GM18499 (cell line): ENCODE results near the gene MTHFD1L.
"Not testable (repeated sequence)": the region's sequence is repeated elsewhere in the genome, so short reads cannot be mapped to it uniquely, and the experiment has no call there.

Source experiments
- ATAC-seq: cut with Tn5 transposase; IDR thresholded peaks from one replicate; pipeline ENCODE4 v1.9.1; 2021; ENCODE audit warnings: moderate number of reproducible peaks; ENCODE audit not compliant: insufficient read depth, unreplicated experiment

The MTHFD1L gene

DNA sequence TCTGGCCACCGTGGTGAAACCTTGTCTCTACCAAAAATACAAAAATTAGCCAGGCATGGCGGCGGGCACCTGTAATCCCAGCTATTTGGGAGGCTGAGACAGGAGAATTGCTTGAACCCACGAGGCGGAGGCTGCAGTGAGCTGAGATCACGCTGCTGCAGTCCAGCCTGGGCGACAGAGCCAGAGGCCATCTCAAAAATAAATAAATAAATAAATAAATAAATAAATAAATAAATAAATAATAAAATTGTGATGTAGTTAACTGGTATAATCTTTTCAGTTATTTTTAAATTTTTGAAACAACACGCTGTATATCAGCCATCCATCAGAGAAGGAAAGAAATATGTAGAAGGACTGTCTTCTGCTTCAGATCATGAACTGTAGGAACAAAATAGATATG, 221.6 kb downstream of the MTHFD1L start:
- ATAC-seq = not testable (repeated sequence)

- no peak for ATAC-seq
These were observed 222.5 kb downstream of the MTHFD1L start for GRCh38 chr6:151087861-151088598.

GRCh38 chr6:151088599-151088935, 223.1 kb downstream of the MTHFD1L start:
- ATAC-seq = no peak

GRCh38 chr6:151088963-151089362, 223.5 kb downstream of the MTHFD1L start:
- ATAC-seq = no peak

DNA sequence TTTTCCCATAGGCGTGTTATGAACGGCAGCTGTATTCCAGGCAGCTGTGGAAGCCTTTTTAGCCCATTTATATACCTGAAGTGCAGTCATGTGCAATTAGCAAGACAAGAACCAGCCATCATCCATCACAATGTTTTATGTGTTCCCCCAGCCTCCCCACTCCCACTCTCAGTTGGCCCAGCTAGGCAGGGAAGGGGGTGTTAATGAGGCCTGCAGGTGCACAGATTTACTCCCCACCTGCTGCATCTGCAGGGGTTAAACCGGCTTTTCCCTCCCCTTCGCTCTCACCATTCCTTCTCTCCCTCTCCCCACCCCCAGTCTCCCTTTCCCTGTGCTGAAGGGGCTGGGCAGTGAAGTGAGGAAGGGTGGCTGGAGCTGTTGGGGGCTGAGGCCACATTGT, 224.5 kb downstream of the MTHFD1L start:
- ATAC-seq = no peak

DNA sequence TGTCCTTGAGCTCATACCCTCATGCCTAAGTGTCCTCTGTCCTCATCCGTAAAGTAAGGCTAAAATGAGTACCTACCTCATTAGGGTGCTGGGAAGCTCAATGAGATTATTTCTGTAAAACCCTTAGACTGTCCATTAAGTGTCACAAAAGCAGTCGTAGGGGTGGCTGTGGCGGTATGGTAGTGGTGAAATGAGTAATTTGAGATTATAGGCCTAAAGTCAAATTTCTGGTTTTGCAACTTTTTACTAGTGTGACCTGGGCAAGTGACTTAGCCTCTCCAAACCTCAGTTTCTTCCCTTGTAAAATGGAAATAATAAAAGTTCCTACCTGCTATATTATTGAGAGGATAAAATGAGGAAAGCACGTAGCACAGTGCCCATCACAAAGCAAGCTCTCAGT, 226.1 kb downstream of the MTHFD1L start:
- ATAC-seq = no peak

DNA sequence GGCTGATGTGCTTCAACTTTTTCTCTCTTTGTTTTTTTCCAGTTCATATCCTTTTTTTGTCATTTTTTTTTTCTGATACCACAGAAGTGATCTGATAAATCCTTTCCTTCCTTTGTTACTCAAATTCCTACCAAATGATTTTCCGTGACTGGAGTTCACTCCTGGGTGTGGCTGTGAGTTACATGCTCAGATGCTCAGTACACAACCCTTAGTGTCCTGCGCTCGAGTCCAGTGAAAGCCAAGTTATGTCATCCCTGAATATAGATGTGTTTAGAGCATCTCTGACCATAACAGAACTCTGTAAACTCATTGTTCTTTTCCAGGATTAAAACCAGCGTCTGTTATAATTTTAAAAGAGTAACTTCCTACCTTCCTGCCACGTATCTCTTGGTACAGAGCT, 227.1 kb downstream of the MTHFD1L start:
- no peak for ATAC-seq

DNA sequence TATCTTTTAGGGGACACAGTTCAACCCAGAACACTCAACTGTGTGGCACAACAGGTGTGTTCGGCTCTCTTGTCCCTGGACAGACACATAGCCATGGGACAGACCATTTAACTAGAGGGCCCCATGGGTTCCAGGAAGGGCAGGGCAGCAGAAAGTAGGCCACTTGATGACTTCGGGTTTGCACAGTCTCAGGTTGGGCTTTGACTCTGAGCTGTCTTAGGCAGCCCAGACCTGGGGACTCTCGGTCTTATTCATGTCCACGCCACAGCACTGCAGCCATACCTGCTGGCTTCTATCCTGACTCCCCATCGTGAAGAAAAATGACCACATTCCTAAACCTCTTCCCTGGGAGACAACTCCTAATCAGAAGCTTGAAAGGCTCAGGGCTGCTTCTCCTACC, 228.2 kb downstream of the MTHFD1L start:
- ATAC-seq = no peak

- no peak for ATAC-seq
These were observed 230.2 kb downstream of the MTHFD1L start for GRCh38 chr6:151095538-151096254.

GRCh38 chr6:151096255-151096612, 230.7 kb downstream of the MTHFD1L start:
- ATAC-seq = no peak

GRCh38 chr6:151096691-151097606, 231.4 kb downstream of the MTHFD1L start:
- no peak for ATAC-seq

DNA sequence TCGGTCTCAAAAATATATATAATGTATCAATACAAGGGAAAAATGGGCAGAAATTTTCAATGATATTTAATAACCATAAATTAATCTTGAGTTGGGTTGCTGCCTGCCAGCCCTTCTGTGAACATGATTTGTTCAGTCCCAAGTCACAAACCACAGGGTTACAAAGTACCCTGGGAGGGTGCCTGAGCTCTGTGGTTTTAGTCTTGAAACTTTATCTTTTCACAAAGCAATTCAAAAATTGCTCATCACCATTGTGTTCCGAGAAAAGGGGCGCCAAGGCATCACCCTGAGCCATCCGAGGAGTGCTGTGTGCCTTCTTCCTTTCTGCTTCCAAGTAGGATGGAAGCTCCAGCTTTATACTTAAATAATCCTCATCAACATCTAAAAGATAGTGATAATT, 232.7 kb downstream of the MTHFD1L start:
- no peak for ATAC-seq

DNA sequence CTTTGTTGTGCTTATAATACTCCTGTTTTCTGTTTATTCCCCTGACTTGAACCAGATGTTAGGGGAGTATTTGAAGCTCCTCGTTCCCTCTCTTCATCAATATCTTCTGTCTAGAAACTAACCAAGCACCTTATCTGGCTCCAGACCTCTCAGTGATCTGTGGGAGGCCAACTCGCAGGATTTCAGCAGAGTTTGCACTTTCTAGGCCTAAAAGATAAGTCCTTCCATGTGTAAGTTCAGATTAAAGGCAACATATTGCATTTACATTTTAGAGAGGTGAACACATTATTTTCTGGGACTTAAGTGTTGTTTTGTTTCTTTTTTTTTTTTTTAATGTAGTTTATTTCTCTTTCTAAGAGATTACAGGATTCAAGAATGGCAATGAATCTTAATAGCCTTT, 234.8 kb downstream of the MTHFD1L start:
- no peak for ATAC-seq

DNA sequence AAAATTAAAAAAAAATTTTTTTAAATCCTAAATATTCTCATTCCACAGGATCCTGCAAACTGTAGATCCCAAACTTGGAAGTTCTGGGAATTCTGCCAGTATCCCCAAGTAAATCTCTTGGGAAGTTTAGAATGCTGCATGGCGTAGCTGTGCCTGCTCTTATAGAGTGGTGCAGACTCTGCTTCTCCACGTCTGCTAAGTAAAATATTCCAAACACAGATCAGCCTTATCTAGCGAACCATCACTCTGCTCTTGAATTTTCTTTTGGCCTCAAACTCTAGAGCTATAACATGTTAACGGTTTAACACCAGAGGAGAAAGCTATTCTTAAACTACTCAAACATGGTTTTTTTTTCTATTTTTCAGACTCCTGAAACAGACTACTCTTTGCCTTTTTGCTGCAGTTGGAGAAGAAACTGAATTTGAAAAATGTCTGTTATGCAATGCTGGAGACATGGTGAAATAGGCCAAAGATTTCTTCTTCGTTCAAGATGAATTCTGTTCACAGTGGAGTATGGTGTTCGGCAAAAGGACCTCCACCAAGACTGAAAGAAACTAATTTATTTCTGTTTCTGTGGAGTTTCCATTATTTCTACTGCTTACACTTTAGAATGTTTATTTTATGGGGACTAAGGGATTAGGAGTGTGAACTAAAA, 235.8 kb downstream of the MTHFD1L start:
- no peak for ATAC-seq

DNA sequence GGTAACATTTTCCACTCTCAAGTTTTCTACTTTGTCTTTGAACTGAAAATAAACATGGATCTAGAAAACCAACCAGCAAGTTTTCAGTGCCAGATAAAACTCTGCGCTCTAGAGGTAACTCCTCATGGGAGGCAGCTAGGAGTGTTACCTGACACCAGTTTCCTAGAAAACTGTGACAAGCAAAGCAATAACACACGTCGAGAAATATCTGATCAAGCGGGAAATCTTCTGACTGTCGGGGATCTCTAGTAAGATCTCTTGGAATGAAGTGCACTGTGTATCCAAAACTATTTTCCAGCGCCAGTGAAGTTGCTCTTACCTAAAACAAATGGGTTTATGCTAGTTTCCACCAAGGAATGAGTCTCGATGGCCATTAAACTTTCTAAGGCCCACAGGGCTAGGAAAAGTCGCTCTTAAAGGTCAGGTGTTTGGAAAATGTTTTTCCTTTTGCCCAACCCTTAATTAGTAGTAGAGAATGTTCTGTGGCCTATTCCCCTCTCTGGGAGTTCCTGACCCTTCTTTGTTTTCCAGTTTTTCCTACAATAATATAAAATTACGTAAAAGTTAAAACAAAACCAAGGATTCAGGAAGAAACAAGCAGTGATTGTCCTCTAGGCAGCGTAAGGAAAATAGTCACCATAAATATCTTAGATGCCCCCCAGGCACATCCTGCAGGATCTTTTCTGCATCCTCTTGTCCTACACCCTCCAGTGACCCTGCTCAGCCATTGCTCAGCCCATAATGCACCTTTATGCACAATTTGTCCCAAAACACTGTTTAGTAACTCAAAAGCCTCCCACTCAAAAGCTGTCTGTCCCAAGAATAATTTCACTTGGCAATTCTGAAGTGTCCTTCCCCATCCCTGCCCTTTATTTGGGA, 236.6 kb downstream of the MTHFD1L start:
- ATAC-seq = no peak

DNA sequence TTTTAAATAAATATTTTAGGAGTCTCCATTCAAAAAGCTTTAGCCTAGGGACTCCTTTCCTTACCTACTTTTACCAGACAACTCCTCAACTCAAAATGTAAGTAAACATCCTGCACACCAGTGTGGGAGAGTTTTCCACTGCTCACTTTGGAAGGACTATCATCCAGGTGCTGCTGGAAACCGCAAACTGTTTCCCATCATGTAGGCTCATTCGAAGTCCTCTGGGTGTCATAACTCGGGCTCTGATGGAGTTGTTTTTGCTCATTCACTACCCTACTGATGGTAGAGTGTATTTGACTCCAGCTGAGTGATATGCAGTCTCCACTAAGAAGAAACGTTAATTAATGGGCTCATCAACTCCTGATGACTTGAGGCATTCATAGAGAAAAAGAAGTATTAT, 237.8 kb downstream of the MTHFD1L start:
- ATAC-seq = no peak

DNA sequence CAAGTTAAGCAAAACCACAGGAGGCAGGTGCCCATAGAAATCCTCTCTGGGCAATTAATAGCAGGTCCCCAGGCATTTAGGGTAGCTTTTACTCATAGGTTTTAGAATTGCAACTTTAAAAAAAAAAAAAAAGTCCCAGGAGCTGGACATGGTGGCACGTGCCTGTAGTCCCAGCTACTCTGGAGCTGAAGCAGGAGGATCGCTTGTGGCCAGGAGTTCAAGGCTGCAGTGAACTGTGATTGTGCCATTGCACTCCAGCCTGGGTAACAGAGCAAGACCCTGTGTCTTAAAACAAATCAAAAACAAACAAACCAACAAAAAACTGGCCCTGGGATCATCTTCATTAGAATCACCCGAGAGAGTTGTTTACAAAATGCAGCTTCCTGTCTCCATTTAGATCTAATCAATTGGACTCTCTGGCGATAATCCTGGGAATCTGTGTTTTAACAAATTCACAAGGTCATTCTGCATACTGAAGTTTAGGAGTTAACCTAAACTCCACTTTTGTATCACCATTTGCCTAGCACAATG, 242.5 kb downstream of the MTHFD1L start:
- ATAC-seq = no peak

DNA sequence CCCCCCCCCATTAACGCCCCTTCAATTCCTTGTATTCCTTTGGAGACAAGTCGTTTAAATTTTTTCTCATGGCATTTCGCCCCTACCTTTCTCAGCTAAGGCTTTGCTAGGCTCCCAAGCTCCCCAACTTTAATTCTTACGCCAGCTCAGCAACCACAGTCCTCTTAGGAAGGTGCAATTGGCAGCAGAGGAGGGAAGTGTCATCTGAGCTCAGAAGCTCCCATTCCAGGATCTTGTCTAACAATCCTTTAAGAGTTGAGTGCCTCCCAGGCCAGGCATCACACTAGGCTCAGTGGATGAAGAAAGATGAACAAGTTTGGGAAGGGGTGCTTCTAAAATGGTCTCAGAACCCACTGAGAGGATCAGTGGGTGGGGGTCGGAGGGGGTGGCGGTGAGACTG, 243.0 kb downstream of the MTHFD1L start:
- no peak for ATAC-seq

- ATAC-seq = no peak
These were observed 243.9 kb downstream of the MTHFD1L start for GRCh38 chr6:151109361-151109760.
